GM18907 (cell line): ENCODE measurements around the gene MICAL3.
"Not testable (repeated sequence)": the region's sequence is repeated elsewhere in the genome, so short reads cannot be mapped to it uniquely, and the experiment has no call there.

Experiments
- ATAC-seq: cut with Tn5 transposase; IDR thresholded peaks from one replicate; pipeline ENCODE4 v1.9.1; 2021; ENCODE audit warnings: mild to moderate bottlenecking, moderate library complexity; ENCODE audit not compliant: unreplicated experiment

Gene MICAL3

GRCh38 chr22:17941471-17942406, 82.6 kb downstream of the MICAL3 start:
- no peak for ATAC-seq

- no peak for ATAC-seq
Measured at GRCh38 chr22:17939579-17939978, 84.8 kb downstream of the MICAL3 start.

DNA sequence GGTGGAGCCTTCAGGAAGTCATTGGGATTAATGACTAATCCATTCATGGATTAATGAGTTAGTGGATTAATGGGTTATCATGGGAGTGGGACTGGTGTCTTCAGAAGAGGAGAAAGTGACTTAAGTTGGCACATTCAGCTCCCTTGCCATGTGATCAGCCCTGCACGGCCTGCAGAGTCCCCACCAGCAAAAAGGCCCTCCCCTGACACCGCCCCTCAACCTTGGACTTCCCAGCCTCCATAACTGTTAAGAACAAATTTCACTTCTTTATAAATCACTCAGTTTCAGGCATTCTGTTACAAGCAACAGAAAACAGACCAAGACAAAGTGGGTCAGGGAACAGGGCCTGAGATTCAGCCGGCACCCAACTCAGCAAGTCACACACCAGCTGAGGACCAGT, 85.3 kb downstream of the MICAL3 start:
- ATAC-seq: no peak

- no peak for ATAC-seq
Measured at GRCh38 chr22:17938484-17938924, 85.9 kb downstream of the MICAL3 start.

- ATAC-seq: not testable (repeated sequence)
Measured at GRCh38 chr22:17932457-17932856, 91.9 kb downstream of the MICAL3 start.

- ATAC-seq: no peak
Measured at GRCh38 chr22:17931400-17931825, 92.9 kb downstream of the MICAL3 start.

- no peak for ATAC-seq
Measured at GRCh38 chr22:17930455-17931313, 93.7 kb downstream of the MICAL3 start.

GRCh38 chr22:17929909-17930308, 94.5 kb downstream of the MICAL3 start:
- no peak for ATAC-seq

DNA sequence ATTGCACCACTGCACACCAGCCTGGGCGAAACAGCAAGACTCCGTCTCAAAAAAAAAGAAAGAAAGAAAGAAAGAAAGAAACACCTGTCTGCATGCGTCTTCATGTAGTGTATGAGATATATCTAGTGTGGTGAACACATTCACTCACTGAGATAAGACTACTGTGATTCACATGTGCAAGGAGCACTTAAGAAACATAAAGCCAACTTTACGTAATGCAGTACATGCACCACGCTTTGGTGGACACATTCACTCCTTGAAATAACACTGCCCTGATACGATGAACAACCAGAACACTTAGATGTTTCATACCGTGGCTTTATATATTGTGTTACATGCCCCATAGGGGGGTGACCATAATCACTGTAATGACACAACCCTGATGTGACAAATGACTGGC, 96.0 kb downstream of the MICAL3 start:
- ATAC-seq: no peak

- no peak for ATAC-seq
Measured at GRCh38 chr22:17927062-17927461, 97.3 kb downstream of the MICAL3 start.

DNA sequence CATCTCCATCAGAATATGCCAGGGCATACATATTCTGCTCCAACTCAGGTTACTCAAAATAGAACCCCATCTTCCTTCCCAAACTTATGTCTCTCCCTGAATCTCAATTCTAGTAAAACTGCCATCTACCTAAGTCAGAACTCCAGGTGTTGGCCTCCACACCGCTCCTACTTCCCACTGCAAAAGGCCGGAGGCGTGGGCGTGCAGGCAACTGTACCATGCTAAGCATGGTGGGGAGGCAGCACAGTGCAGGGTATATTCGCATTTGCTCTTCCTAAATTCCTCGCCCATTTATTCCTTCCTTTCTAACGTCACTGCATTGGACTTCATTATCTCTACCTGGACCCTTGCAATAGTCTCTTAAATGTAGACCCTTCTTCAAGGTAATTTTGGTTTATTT, 97.8 kb downstream of the MICAL3 start:
- no peak for ATAC-seq

GRCh38 chr22:17925431-17925841, 98.9 kb downstream of the MICAL3 start:
- ATAC-seq: no peak

DNA sequence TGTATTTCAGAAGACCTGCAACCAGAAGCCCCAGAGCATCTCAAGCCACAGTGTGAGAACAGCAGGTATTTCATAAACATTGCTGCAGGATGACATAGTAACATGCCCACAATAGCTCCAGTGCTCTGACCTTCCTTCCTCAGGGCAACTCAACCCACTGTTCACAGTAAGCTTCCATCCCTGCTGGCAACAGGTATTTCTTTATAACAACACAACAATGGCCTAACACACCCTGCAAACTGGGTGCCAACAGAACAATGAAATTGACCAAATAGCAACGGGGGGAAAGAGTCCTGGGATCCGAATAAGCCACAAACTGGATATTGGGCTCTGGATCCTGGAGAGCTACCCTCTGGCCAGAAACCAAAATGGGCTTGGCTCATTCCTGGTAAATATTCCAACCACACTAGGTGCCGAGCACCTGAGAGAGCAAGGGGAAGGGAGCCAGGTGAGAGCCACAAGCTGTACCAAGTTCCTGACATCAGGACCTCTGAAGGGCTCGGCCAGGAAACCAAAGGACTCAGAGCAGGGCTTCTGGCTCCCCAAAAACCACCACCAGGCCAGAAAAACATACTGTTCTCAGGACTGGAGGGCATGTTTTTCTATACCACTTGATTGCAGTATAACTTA, 99.5 kb downstream of the MICAL3 start:
- ATAC-seq: no peak

- ATAC-seq: no peak
Measured at GRCh38 chr22:17924076-17924475, 100.3 kb downstream of the MICAL3 start.

- ATAC-seq: no peak
Measured at GRCh38 chr22:17922925-17923903, 101.1 kb downstream of the MICAL3 start.

- no peak for ATAC-seq
Measured at GRCh38 chr22:17921871-17922821, 102.2 kb downstream of the MICAL3 start.

DNA sequence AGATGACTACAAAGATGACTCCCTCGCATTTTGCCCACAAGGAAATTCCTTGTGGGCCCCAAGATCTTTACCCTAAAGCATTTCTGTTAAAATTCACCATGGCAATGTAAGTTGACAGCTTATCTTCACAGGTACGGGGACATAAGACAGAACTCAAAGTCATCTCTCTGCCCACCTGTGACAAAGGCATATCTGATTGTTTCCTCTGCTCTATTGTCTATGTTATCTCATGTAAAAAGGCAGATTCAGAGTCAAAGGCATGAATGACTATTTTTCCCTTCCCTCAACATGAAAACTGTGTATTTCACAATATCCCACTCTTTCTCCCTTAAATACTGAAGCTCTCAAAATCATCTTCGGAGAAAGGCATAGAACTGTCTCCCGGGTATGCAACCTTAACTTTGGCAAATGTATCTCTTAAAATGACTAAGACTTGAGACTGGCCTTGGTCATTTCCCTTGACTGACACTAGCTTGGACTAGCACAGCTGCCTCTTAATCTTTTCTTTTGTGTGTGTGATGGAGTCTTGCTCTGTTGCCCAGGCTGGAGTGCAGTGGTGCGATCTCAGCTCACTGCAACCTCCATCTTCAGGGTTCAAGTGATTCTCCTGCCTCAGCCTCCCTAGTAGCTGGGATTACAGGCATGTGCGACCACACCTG, 103.2 kb downstream of the MICAL3 start:
- no peak for ATAC-seq

DNA sequence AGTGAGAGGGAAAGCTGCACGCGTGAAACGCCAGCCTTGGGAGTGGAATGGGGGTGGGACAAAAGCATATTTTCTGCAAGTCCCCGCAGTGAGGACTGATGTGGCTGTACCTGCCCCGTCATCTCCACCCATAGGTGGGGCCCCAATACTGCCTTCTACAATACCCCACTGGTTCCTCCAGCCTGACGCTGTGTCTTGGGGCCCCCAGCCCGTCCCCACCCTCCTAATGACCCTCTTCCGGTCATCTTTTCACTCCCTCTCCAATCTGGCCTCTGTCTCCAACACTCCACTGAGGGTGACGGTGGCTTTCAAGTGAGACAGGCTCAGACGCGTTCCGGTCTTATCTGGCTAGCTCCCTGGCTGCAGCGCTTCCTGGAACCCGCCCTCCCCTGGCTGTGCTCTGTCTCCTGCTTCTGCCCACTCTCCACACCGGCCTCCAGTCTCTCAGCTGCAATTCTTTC, 104.2 kb downstream of the MICAL3 start:
- no peak for ATAC-seq
